T-helper 2 cell (primary cell): ENCODE measurements around the gene SLC27A5.
"Not testable (repeated sequence)": the region's sequence is repeated elsewhere in the genome, so short reads cannot be mapped to it uniquely, and the experiment has no call there.

Source experiments
- DNase-seq, 5 experiments: peaks; one replicate each; pipeline versions ENCODE4 v3.0.0 to v3.0.0-alpha.2; 2012 to 2022

Gene SLC27A5

GRCh38 chr19:58550362-58551122 is 38.8 kb upstream of the SLC27A5 start:
- no peak for DNase-seq

GRCh38 chr19:58549664-58550361 is 38.0 kb upstream of the SLC27A5 start:
- DNase-seq: no peak

- no peak for DNase-seq
These were observed 37.3 kb upstream of the SLC27A5 start for GRCh38 chr19:58548859-58549663.

- DNase-seq: no peak
These were observed 35.8 kb upstream of the SLC27A5 start for GRCh38 chr19:58547323-58548312.

GRCh38 chr19:58546019-58546530 is 34.3 kb upstream of the SLC27A5 start:
- no peak for DNase-seq

GRCh38 chr19:58545286-58546018 is 33.7 kb upstream of the SLC27A5 start:
- peak in 1 of 5 experiments; percentile 33 for DNase-seq

GRCh38 chr19:58544591-58545285 is 32.9 kb upstream of the SLC27A5 start:
- DNase-seq: peak in 4 of 5 experiments; percentile 55 to 84 (median 70)

- peak; percentile 99 to 100 (median 100) for DNase-seq
These were observed 32.2 kb upstream of the SLC27A5 start, which contains the start of gene TRIM28 for GRCh38 chr19:58543826-58544590. Gene TRIM28, plus strand, starts transcription at chr19:58544064. Its CDS starts 694 bp downstream, at chr19:58544758.

GRCh38 chr19:58542641-58543372 is 31.0 kb upstream of the SLC27A5 start:
- not testable (repeated sequence) for DNase-seq

GRCh38 chr19:58539169-58539559 is 27.4 kb upstream of the SLC27A5 start:
- not testable (repeated sequence) for DNase-seq

GRCh38 chr19:58538257-58539168 is 26.7 kb upstream of the SLC27A5 start:
- peak in 1 of 5 experiments; percentile 56 for DNase-seq

GRCh38 chr19:58536852-58537798 is 25.3 kb upstream of the SLC27A5 start:
- DNase-seq: no peak

GRCh38 chr19:58535857-58536256 is 24.1 kb upstream of the SLC27A5 start:
- no peak for DNase-seq

- no peak for DNase-seq
These were observed 19.4 kb upstream of the SLC27A5 start for GRCh38 chr19:58531034-58531840.

GRCh38 chr19:58529405-58529804 is 17.6 kb upstream of the SLC27A5 start:
- no peak for DNase-seq
